ENCODE measurements around the gene FOXP1.
A peak's percentile ranks its signal among the peaks of the same experiment; 100 is the strongest.

The FOXP1 gene

DNA sequence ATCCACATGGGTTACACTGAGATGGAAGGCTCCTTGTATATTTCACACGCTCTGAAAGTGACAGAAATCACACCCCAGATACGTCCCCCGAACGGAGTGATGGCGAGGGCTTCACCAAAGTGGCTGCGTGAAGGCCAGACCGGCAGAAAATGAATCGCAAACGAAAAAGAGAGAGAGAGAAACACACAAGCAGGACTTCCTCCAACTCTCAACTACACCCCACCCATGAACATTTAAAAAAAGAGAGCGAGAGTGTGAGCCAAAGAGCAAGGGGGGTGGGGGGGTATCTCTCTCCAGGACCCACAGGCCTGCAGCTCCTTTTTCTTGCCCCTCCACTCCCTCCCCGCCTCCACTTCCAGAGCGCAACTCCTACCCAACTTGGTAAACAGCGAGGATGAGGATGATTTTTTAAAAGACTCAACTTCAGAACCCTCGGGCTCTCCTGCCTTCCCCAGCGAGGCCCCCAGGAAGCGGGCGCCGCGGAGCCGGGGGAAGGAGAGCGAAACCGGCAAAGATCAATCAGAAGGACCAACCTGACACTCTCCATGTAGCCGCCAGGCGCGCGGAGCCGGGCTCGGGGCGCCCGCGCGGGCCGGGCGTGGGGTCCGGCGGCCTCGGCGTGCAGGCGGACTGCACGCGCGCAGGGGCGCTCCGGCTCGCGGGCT lies 519.1 kb downstream of the FOXP1 start:
- peak; percentile 82 for DNase-seq

DNA sequence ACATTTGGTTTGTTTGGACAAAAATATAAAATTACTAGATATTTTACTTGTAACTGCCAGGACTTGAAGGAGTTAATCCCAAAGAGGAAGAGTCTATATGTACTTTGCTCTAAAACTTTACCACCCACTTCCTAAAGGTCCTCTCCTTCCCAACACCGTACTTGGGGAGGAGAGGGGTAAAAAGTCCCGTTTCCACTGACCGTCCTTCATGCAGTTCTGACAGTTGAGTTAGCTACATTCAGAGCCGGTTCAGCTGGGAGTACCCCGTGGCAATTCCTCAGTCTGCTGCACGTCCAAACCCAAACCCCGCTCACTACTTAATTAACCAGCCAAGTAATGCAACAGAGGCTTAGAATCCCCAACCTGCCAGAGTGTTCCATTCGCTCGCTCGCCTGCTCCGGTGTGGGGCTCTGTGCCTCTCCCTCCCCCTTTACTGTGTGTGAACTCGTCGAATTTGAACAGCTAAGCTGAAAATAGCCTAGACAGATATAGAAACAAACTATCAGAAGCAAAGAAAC lies 519.7 kb downstream of the FOXP1 start:
- DNase-seq, result peak; percentile 48

DNA sequence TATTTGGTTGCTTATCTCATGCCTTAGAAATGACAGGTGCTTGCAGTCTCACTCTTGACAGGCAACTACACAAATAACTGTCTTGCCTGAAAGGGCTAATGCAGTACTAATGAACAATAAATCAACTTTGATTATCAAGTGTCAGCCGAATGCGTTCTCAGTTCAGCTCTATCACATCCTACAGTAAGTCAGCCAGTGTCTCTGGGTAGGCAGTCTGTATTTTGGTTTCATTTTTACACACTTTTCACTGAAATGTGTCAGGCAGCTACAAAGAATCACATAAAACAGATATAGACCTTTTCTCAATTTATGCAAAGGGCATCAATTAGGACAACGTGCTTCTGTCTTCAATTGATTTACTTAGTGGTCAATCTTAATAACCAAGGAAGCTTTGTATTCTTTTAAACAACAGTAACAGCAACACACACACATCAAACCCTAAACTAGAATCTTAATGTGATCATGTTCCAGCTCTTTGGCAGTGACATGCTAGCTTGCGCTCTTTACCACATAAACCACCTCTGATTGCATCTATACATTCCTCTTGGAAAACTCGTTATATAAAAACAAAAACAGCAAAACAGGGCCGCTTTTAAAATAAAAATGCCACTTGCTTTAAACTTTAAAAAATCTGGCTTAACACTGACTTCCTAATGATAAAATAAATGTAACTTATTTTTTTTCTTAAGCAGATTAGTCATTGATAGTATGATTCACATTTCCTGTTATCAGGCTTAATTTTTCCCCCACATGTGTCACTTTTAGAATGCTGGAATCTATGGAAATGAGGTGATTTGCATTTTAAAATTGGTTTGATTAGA lies 520.4 kb downstream of the FOXP1 start:
- DNase-seq, result peak; percentile 69

DNA sequence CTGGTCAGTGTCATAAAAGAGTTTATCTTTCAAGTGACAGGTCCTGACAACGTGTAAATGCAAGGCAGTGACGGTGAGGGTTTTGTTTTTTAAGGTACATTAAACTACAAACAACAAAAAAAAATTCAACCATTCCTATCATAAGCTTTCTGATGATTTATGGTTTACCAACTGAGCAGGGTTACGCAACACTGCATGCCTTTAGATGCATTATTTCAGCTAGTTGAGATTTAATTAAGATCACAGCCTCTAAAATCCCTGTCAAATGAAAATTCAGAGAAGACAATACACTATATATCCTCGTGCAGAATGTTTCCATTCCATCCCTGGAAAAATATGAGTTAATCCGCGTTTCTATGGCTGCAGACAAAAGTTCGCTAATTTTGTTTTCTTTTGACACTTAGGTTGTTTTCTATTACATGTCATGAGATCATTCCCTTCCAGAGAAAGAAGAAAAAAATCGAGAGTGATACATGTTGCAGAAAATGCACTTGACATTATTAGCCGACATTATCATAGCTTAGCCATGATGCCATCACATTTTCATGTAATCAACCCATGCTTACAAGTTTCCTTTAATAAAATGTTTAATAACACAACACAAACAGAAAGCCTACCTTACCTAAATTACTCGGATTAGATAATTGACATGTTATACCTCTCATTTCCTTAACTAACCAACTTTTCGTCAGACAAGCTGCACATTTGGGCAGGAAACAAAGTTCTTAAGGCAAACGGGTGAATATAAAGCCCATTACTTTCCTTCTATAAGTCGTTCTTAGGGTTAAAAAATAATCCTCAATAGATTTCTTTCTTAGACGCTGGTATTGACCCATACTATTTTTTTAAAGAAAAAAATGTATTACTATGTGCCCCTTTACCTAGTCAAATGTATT lies 521.2 kb downstream of the FOXP1 start:
- peak; percentile 58 for DNase-seq

DNA sequence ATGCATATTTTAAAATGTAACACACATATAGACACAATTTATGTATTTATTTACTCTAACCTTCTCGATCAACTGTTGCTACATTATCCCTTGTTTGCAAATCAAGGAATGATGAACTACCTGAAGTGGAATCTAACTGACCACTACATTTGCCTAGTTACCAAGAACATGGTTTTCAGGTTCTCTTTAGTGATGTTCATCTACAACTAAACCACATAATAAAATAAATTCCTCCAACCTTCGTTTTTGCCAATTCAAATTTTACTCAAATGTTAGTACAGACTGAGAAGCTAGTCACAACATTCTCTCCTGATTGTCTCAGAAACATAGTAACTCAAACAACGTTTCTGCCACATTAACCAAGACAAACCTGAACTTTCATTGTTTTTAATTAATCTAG lies 521.9 kb downstream of the FOXP1 start:
- no peak for DNase-seq

DNA sequence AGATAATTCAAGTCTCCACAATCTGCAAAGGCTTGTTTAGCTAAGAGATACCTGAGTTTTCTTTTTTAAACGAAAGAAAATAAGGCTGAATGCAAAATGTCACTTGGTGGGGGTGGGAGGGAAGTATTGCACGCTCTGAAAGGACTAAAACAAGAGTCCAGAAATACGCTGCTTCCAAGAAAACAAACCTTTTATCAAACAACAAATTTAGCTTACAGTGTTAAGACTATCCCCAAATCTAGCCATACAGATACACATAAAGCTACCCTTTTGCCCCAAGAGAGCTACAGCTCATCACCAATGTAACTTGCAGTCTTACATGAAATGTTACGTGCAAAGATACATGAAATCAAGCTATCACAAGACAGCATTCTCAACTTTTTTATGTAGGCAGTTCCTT lies 522.5 kb downstream of the FOXP1 start:
- DNase-seq, result no peak

DNA sequence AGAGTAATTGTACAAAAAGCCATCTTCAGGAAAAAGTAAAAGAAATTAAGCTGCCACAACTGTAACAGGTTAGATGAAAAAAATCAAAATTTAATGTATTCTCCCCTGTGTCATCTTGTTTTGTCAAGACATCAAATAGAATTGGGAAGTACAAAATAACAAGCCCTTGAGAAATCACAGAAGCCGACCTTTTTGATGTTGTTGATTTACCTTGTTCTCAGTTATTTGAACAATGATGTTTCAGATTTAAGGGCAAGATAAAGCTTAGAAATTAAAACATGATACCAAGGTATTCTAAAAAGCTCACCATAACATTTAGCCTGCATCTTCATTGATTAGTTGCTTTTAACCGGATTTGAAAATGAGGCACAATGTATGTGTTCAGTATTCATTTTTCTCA lies 523.0 kb downstream of the FOXP1 start:
- DNase-seq, result peak; percentile 72

DNA sequence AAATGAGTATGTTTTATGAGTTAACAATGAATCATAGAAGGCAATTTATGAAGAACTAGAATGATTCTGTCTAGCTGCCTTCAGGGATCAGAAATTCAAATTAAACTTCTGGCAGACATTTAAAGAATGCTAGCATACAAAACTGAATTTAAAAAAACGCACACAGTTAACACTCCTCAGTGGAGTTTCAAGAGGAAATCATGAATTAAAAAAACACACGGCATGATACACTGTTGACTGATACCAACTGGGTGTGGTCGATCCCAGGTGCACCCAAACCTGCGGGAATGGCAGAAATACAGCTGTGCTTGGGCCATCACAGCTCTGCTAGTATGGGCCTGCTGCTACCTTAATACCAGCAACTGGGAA lies 526.0 kb downstream of the FOXP1 start:
- DNase-seq, result no peak

DNA sequence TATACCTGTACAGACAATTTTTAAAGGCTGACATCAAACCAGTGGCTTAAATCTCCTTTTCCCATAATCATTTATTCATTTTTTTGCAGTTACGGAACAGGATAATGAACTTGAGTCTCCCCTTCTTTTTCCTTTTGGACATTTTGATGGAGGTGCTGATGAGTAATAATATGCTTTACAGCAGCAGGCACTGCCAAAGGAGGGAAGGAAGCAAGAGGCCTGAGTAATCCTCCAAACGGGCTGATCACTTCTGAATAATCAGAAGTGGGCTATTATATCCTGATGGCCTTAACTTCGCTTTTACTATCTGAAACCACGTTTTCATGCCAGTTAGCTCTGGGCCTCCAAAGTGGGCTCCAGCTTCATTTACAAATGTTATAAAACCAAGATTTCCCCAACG lies 527.2 kb downstream of the FOXP1 start:
- DNase-seq, result no peak

DNA sequence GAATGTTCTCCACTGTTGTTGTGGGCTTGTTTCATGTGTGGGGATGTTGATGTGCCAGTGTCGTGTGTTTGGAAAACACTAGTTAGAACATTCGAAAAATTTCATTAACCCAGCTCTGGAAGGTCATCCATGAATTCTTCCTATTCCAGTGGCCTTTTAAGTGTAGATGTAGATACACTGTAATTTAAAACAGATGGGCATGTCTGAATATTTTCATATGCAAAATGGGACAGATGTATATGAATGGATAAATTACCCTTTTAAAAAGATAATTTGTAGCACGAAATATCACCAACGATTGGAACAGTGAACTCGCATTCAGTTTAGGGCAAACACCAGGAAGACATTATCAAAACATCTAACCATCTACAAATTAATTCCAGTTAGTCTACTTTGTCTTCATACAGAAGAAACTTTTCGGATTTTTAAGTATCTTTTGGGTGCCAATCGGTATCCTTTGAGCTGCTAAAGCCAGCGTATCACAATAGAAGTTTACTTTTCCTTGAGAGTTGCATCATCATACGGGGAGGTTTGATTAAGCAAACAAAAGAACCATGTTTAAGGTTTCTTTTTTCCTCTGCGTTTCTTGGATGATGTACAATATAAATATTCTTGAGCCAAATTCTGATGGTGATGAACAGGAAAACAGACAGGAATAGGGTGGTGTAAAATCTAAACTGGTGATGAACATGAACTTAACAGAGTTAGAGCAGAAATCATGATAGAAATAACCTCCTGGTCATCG lies 528.1 kb downstream of the FOXP1 start:
- DNase-seq, result no peak

DNA sequence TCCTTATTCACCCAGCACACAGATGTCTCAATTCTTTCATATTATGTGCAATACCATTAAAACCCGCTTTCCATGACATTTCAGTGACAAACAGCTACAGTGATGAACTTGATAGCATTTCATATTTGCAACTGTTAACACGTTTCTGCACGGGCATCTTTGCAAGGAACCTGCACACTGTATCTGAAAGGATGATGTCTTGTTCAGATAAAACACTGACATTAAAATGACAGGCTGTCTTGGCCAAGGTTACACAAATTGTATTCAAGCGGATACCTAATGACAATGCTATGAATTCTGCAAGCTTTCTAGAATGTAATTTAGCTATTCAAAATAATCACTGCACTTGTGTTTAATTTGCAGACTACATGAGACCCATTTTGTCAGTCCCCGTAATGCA lies 529.2 kb downstream of the FOXP1 start:
- DNase-seq, result no peak

DNA sequence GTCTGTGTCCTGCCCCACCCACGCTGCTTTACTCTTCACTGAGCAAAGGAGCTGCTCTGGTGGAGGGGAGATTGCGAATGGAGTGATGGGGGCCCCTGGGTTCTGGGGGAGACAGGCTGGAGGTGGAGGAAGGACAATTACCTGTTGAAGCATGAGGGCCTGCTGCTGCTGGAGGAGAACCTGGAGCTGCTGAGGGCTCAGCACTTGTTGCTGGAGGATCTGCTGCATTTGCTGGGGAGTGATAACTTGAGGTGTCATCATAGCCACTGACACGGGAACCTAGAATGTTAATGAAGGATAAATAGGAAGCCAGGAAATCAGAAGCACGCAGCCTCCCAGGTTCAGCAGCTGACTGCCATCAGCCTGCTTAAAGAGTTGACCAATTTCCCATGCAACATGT lies 530.0 kb downstream of the FOXP1 start:
- DNase-seq, result no peak

DNA sequence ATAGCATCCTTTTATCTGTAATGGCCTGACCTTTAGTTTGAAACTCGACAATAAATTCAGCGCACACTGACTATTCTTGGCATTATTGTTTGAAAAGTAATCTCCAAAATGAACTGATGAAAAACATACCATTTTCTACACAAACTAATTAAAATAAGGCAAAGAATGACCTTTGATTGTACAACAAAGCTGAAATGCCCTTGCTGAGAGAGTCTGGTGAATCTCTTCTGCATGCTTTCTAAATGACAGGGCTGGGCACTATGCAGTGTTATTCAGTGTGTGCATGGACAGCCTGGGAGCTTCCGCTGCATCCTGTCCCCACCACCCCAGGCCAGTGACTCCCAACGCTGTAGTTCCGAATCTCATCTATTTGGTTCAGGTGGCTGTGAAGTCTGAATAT lies 530.8 kb downstream of the FOXP1 start:
- no peak for DNase-seq

DNA sequence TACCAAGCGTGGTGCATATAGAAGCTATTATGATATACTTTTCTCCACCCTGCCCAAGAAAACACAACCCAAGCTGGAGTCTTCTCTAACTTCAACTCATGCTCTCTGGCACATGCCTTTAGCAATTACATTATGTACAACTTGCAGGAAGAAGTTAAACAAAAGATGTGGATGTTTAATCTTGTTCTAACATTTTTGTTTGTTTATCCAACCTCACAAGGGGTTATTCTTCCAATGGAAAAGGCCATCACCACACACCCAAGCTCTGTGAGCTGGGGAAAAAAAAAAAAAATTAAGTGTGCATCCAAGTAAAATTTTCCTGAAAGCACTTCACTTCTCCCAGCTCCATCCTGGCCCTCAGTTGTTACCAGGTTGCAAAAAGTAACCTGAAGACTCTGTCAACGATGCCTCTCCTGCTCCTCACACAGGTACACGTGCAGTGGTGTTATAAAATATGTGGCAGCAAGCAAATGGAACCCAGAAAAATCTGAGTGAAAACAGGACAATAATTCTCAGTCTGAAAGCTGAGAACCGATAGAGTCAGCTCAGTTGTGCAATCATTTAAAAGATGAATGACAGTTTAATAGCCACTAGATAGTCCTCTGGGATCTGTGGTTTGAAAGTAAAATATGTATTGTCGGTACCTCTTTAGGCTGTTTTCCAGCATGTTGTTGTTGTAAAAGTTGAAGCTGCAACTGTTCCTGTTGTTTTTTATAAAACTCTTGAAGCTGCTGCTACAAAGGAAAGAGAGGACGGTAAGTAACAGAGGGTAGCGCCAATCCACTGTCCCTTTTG lies 531.4 kb downstream of the FOXP1 start:
- no peak for DNase-seq

DNA sequence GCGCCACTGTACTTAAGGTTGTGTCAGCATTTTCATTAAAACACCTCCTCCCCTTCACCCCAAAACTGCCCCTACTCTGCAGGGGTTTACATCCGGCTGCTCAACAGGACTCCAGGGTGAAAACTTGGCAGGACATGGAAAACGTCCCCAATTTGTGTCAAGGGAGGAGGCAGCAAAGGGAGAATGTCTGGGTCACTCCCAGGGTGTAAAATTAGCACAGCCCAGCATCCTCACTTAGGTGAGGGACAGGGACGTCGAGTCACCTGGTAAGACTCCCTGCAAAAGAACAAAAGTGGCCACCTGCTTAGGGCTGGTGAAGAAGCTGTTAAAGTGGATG lies 532.3 kb downstream of the FOXP1 start:
- no peak for DNase-seq

DNA sequence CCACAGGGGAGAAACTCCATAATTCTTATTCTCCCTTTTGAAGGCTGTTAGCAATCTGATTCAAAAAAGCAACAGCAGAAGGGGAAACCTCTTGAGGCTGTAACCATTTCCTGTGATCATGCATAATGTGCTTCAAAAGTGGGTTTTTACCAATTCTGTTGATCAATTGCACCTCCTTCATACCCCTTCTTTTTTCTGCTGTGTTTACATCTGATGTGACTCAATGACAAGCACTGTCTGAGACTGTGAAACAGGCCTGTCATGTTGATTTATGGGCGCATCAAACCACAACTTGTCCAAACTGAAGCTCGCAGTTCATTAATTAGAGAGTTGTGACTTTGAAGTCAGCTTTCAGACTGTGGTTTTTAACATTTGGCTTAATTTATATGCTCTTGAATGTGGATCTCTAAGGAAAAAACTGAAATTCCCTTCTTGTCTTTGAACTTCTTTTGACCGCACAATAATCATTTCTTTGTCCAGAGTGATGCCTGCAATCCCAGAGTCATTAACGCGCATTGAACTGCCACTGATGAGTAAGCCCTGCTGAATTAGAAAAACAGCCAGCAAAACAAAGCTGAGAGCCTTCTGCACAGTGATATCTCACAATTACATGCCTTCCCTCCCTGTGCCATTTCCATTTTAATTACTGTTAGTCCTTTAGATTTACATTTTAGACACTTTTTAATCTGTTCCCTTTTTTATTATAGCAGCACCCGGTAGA lies 532.8 kb downstream of the FOXP1 start:
- peak; percentile 88 for DNase-seq

DNA sequence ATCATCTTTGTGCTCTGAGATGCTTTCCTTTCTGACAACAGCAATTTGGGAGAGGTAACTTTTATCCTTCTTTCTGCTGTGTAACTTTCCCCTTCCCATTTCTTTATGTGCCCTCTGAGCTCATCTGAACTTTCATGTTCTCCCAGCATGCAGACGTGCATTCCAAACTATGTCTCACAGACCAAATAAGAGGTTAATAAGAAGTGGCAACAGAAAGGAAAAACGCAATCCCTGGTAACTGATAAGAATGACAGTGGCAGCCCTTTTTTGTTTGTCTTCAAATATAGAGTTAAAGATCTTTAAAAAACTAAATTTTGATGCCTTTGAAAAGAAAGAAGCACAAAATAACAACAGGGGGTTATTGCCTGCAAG lies 533.4 kb downstream of the FOXP1 start:
- no peak for DNase-seq

DNA sequence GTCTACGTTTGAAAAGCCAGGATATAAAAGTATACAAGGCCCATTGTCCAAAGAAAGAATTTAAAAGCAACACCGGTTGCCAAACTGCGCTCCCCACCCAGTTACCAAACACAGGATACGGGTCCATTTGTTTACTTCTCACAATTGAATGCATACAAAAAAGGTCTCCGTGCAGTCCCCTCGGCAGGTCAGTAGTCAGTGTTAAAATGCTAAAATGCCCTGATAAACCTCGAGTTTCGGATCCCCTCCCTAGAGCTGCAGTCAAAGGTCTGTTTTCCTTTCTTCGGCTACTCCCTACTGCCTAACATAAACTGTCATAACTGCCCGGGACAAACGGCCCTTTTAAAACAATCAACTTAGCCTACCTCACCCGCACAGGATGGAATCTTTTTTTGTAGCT lies 534.6 kb downstream of the FOXP1 start:
- no peak for DNase-seq

DNA sequence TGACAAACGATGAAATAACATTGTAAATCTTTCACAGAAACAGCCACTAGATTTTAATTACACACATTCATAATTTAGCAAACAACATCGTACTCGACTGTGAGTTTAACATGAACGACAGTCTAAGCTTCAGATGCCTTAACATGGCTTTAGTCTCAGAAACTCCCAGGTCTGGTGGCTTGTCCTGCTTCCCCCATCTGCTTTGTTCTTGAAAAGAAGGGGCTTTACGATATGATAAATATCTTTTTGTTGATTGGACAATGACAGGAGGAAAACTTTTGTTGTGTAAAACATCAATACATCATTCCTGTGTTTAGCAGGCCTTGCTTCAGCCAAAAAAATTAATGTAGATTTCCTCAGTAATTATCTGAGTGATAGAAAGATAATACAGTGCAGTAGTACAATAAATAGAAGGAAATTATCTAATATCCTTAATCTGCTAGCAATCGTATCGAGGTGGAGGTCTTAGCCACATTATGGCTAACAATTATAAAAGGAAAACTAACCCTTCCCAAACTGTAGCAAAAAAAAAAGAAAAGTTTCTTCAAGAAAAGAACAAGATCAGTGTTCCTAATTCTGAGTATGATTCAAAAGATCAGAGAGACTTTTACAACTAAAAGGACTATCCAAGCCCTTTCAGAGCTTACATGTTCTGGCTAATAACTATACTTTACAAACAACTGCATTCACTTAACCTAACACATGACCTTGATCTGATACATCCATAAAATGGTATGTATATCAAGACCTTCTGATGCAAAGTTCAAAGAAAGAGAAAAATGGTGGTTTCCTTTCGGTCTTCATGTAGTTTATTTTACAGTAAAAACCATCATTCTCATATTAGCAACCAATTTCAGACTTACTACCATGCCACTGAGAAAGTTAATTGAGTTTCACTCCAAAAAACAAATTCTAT lies 535.7 kb downstream of the FOXP1 start:
- DNase-seq, result no peak

DNA sequence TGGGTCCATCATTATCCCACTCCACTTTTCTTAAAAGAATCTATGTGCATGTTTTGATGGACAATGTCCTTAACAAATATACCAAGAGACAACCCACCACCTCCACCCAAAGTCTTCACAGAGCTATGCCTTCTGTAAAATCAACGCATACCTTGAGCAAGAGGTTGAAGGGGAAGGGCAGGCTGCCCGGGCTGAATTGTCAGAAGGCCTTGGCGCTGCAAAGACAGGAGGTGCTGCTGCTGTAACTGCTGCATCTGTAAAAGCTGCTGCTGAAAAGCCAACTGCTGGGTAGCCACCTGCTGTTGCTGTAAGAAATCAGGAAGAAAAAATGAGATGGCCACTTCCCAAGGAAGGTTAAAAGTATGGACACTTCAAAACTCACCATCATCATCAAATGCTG lies 536.7 kb downstream of the FOXP1 start:
- no peak for DNase-seq
